Measurements from ENCODE around the gene NADK.
"Not testable (repeated sequence)": the region's sequence is repeated elsewhere in the genome, so short reads cannot be mapped to it uniquely, and the experiment has no call there.

NADK gene

GRCh38 chr1:1763657-1764621 is 14.3 kb downstream of the NADK start:
- DNase-seq = no peak

- no peak for DNase-seq
Measured at GRCh38 chr1:1761504-1762376, 16.5 kb downstream of the NADK start.

GRCh38 chr1:1760715-1761114 is 17.6 kb downstream of the NADK start:
- DNase-seq = no peak

GRCh38 chr1:1760345-1760650 is 18.0 kb downstream of the NADK start:
- no peak for DNase-seq

GRCh38 chr1:1759456-1760344 is 18.6 kb downstream of the NADK start:
- DNase-seq = no peak

GRCh38 chr1:1758692-1759455 is 19.4 kb downstream of the NADK start:
- DNase-seq = no peak

DNA sequence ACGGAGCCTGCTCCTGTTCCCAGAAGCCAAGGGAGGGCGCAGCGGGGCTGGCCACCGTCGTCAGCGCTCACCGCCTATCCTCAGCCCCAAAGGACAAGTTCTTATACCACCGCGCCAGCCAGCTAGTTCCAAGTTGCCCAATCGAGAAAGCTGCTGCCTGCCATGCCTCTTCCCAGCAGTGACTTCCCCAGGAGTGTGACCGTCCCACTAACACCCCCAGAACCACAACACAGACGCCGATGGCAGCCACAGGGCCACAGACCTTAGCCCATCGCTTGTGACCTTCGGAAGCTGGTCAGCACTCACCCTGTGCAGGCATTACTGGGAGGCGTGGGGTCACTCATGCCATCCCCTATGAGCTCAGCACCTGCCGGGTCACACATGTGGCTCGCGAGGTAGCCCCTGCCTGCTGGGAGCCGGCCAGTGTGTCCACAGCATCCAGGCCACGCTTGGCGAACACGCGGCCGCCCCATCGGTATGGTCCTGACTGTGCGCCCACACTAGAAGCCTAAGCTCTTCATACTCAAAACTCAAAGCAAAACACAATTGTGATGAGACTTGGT is 20.1 kb downstream of the NADK start:
- DNase-seq = no peak

DNA sequence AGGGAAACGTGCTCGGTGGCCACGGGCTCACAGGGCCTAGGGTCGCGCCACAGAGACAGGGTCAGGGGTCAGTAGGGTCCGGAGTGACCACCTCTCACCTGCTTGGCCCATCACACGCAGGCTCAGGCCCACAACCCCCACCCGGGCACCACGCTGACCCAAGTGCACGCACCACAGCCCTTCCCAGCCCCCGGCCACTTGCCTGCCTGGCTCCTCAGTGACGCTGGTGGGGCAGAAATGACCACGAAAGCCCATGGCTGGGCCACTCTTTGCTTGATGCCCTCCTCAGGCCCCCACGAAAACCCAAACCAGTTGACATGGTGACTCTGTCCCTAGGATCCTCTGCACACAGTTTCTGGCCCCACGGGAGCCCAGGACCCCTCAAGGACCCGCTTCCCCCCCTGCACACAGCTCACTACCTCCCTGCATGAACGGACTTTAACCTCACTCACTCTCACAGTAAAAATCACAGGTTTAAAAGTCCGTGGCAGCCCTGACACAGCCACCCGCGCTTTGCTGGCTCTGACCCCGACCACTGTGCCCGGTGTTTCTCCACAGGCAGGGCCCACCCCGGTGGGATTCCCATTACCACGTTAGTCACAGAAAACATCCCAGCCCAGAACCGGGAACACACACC is 20.7 kb downstream of the NADK start:
- DNase-seq = no peak

GRCh38 chr1:1756661-1757421 is 21.4 kb downstream of the NADK start:
- DNase-seq = no peak

- no peak for DNase-seq
Measured at GRCh38 chr1:1755852-1756251, 22.4 kb downstream of the NADK start.

GRCh38 chr1:1755426-1755825 is 22.8 kb downstream of the NADK start:
- DNase-seq = no peak

DNA sequence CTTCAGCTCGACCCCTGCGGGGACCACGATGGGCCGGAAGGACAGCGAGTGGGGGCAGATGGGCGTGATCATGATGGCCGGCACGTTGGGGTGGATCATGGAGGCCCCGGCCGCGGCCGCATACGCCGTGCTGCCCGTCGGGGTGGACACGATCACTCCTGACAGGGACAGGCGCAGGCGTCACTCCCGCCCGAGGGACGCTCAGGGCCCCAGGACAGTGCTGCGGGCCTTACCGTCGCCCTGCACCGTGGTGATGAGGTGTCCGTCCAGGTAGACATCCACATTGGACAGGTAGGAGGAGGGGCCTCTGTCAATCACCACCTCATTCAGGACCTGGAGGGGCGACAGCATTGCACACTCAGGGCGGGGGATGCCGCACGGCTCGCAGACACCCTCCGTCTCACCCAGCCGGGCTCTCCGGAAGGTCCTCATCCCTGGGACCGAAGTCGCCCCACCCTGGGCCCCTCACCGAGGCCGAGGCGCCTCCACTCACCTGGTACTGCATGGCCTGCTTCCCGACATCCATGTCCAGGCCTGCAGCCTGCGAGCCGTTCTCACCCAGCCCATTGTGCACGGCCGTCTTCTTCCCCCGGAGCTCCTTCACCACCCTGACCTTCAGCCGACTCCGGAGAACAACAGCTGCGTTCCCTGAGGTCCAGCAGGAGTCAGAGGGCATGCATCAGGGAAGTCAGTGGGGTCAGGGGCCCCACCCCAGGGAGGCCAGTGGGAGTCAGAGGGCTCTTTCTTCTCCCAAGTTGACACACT is 24.0 kb downstream of the NADK start:
- DNase-seq = no peak

GRCh38 chr1:1753607-1754005 is 24.7 kb downstream of the NADK start:
- DNase-seq = no peak

- DNase-seq = no peak
Measured at GRCh38 chr1:1752636-1753606, 25.3 kb downstream of the NADK start.

GRCh38 chr1:1752190-1752589 is 26.1 kb downstream of the NADK start:
- DNase-seq = no peak

DNA sequence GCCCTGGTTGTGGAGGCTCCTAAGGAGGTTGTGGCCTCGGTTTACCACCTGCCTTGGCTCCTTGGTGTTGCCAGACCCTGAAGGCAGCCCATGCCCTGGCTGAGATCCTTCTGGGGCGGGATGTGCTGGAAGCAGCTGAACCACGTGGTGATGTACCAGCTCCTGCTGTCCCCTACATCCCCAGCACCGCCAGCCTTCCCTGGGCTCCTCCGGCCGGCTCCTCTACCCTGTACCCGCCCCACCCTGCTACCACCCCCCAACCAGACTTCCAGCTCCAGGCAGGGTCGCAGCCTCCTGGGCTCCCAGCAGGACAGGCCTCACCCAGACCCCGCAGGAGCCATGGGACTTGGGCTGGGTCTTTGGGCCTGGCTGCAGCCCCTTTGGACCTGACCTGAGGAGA is 28.3 kb downstream of the NADK start:
- not testable (repeated sequence) for DNase-seq

- DNase-seq = no peak
Measured at GRCh38 chr1:1748686-1749321, 29.5 kb downstream of the NADK start.

DNA sequence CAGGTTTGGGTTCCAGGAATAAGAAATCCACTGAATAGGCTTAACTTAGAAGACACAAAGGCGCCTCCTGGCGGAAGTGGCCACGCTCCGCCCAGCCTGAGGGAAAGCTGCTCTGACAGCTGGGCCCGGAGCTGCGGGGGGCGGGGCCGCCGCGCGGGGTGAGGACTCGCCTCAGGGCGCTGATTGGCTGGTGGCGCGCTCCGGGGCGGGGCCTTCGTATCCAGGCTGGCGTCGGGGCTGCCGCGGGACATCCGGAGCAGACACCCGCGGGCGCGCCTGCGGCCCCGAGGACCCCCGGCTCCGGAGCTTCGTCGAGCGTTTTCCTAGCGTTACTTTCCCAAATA is 31.7 kb downstream of the NADK start:
- not testable (repeated sequence) for DNase-seq

All from central memory CD4-positive, alpha-beta T cell (primary cell).